ENCODE results near the gene FOXD3.

FOXD3 gene

GRCh38 chr1:63322114-63322943 is at the start of gene FOXD3:
FOXD3 (plus strand) TSS chr1:63322567; CDS start chr1:63323059, 492 bp downstream.
- Histone ChIP-seq H3K27me3 (ENCODE audit: control insufficient read depth in 2 of 2, insufficient read depth in 2 of 2, low read length in 2 of 2) (peaks cover 70 to 92% of the 10 kb centered on the region in 2 donors), H3K4me3 (ENCODE audit: low read length in 2 of 2) (peak within 1 kb of the TSS; percentile 66 to 68), H3K9ac (ENCODE audit: low read depth in 1 of 2, low read length in 2 of 2) (peak within 1 kb of the TSS in 1 of 2 donors; percentile 16), H3K36me3 (ENCODE audit: control insufficient read depth in 2 of 2, insufficient read depth in 2 of 2, low read length in 2 of 2) (no peaks in the 10 kb centered on the region), H3K4me1 (ENCODE audit: control insufficient read depth in 2 of 2, insufficient read depth in 2 of 2, low read length in 2 of 2) (peaks cover 7 to 21% of the 10 kb centered on the region in 2 donors), H3K27ac (ENCODE audit: low read depth in 2 of 2, low read length in 2 of 2) (peak within 1 kb of the TSS in 1 of 2 donors; percentile 21), H3K9me3 (ENCODE audit: control insufficient read depth in 2 of 2, low read length in 2 of 2) (peaks cover 0 to 3% of the 10 kb centered on the region in 2 donors)

GRCh38 chr1:63272811-63273210 is 49.6 kb upstream of the FOXD3 start:
- Histone ChIP-seq H3K9ac (ENCODE audit: low read depth in 1 of 2, low read length in 2 of 2) (no peak overlapping the region), H3K4me1 (ENCODE audit: control insufficient read depth in 2 of 2, insufficient read depth in 2 of 2, low read length in 2 of 2) (no peaks in the 10 kb centered on the region), H3K36me3 (ENCODE audit: control insufficient read depth in 2 of 2, insufficient read depth in 2 of 2, low read length in 2 of 2) (no peaks in the 10 kb centered on the region), H3K27ac (ENCODE audit: low read depth in 2 of 2, low read length in 2 of 2) (no peak overlapping the region), H3K9me3 (ENCODE audit: control insufficient read depth in 2 of 2, low read length in 2 of 2) (no peaks in the 10 kb centered on the region), H3K27me3 (ENCODE audit: control insufficient read depth in 2 of 2, insufficient read depth in 2 of 2, low read length in 2 of 2) (no peaks in the 10 kb centered on the region), H3K4me3 (ENCODE audit: low read length in 2 of 2) (no peak overlapping the region)

- H3K9ac ChIP-seq (ENCODE audit: low read depth in 1 of 2, low read length in 2 of 2): no peak overlapping the region
- no peaks in the 10 kb centered on the region for H3K4me1 ChIP-seq (ENCODE audit: control insufficient read depth in 2 of 2, insufficient read depth in 2 of 2, low read length in 2 of 2)
- no peaks in the 10 kb centered on the region for H3K9me3 ChIP-seq (ENCODE audit: control insufficient read depth in 2 of 2, low read length in 2 of 2)
- no peak overlapping the region for H3K4me3 ChIP-seq (ENCODE audit: low read length in 2 of 2)
- H3K36me3 ChIP-seq (ENCODE audit: control insufficient read depth in 2 of 2, insufficient read depth in 2 of 2, low read length in 2 of 2): no peaks in the 10 kb centered on the region
- H3K27me3 ChIP-seq (ENCODE audit: control insufficient read depth in 2 of 2, insufficient read depth in 2 of 2, low read length in 2 of 2): no peaks in the 10 kb centered on the region
- H3K27ac ChIP-seq (ENCODE audit: low read depth in 2 of 2, low read length in 2 of 2): no peak overlapping the region
These were observed 48.0 kb upstream of the FOXD3 start for GRCh38 chr1:63274371-63274770.

- H3K9me3 ChIP-seq (ENCODE audit: control insufficient read depth in 2 of 2, low read length in 2 of 2): no peaks in the 10 kb centered on the region
- H3K27ac ChIP-seq (ENCODE audit: low read depth in 2 of 2, low read length in 2 of 2): no peak overlapping the region
- no peaks in the 10 kb centered on the region for H3K4me1 ChIP-seq (ENCODE audit: control insufficient read depth in 2 of 2, insufficient read depth in 2 of 2, low read length in 2 of 2)
- H3K4me3 ChIP-seq (ENCODE audit: low read length in 2 of 2): no peak overlapping the region
- H3K36me3 ChIP-seq (ENCODE audit: control insufficient read depth in 2 of 2, insufficient read depth in 2 of 2, low read length in 2 of 2): no peaks in the 10 kb centered on the region
- no peak overlapping the region for H3K9ac ChIP-seq (ENCODE audit: low read depth in 1 of 2, low read length in 2 of 2)
- no peaks in the 10 kb centered on the region for H3K27me3 ChIP-seq (ENCODE audit: control insufficient read depth in 2 of 2, insufficient read depth in 2 of 2, low read length in 2 of 2)
These were observed 47.4 kb upstream of the FOXD3 start for GRCh38 chr1:63274979-63275378.

- H3K36me3 ChIP-seq (ENCODE audit: control insufficient read depth in 2 of 2, insufficient read depth in 2 of 2, low read length in 2 of 2): no peaks in the 10 kb centered on the region
- no peaks in the 10 kb centered on the region for H3K4me1 ChIP-seq (ENCODE audit: control insufficient read depth in 2 of 2, insufficient read depth in 2 of 2, low read length in 2 of 2)
- no peaks in the 10 kb centered on the region for H3K9me3 ChIP-seq (ENCODE audit: control insufficient read depth in 2 of 2, low read length in 2 of 2)
- no peak overlapping the region for H3K4me3 ChIP-seq (ENCODE audit: low read length in 2 of 2)
- no peak overlapping the region for H3K9ac ChIP-seq (ENCODE audit: low read depth in 1 of 2, low read length in 2 of 2)
- no peak overlapping the region for H3K27ac ChIP-seq (ENCODE audit: low read depth in 2 of 2, low read length in 2 of 2)
- H3K27me3 ChIP-seq (ENCODE audit: control insufficient read depth in 2 of 2, insufficient read depth in 2 of 2, low read length in 2 of 2): no peaks in the 10 kb centered on the region
These were observed 45.7 kb upstream of the FOXD3 start for GRCh38 chr1:63276624-63277023.

- Histone ChIP-seq H3K4me3 (ENCODE audit: low read length in 2 of 2) (no peak overlapping the region), H3K27ac (ENCODE audit: low read depth in 2 of 2, low read length in 2 of 2) (no peak overlapping the region), H3K27me3 (ENCODE audit: control insufficient read depth in 2 of 2, insufficient read depth in 2 of 2, low read length in 2 of 2) (no peaks in the 10 kb centered on the region), H3K9me3 (ENCODE audit: control insufficient read depth in 2 of 2, low read length in 2 of 2) (no peaks in the 10 kb centered on the region), H3K36me3 (ENCODE audit: control insufficient read depth in 2 of 2, insufficient read depth in 2 of 2, low read length in 2 of 2) (no peaks in the 10 kb centered on the region), H3K4me1 (ENCODE audit: control insufficient read depth in 2 of 2, insufficient read depth in 2 of 2, low read length in 2 of 2) (no peaks in the 10 kb centered on the region), H3K9ac (ENCODE audit: low read depth in 1 of 2, low read length in 2 of 2) (no peak overlapping the region)
These were observed 44.9 kb upstream of the FOXD3 start for GRCh38 chr1:63277195-63278192.

- H3K9me3 ChIP-seq (ENCODE audit: control insufficient read depth in 2 of 2, low read length in 2 of 2): no peaks in the 10 kb centered on the region
- no peaks in the 10 kb centered on the region for H3K36me3 ChIP-seq (ENCODE audit: control insufficient read depth in 2 of 2, insufficient read depth in 2 of 2, low read length in 2 of 2)
- H3K27ac ChIP-seq (ENCODE audit: low read depth in 2 of 2, low read length in 2 of 2): no peak overlapping the region
- no peaks in the 10 kb centered on the region for H3K27me3 ChIP-seq (ENCODE audit: control insufficient read depth in 2 of 2, insufficient read depth in 2 of 2, low read length in 2 of 2)
- no peak overlapping the region for H3K4me3 ChIP-seq (ENCODE audit: low read length in 2 of 2)
- H3K4me1 ChIP-seq (ENCODE audit: control insufficient read depth in 2 of 2, insufficient read depth in 2 of 2, low read length in 2 of 2): no peaks in the 10 kb centered on the region
- no peak overlapping the region for H3K9ac ChIP-seq (ENCODE audit: low read depth in 1 of 2, low read length in 2 of 2)
These were observed 40.6 kb upstream of the FOXD3 start for GRCh38 chr1:63281753-63282152.

GRCh38 chr1:63289135-63289534 is 33.2 kb upstream of the FOXD3 start:
- H3K27ac ChIP-seq (ENCODE audit: low read depth in 2 of 2, low read length in 2 of 2): no peak overlapping the region
- H3K4me1 ChIP-seq (ENCODE audit: control insufficient read depth in 2 of 2, insufficient read depth in 2 of 2, low read length in 2 of 2): no peaks in the 10 kb centered on the region
- no peaks in the 10 kb centered on the region for H3K36me3 ChIP-seq (ENCODE audit: control insufficient read depth in 2 of 2, insufficient read depth in 2 of 2, low read length in 2 of 2)
- H3K27me3 ChIP-seq (ENCODE audit: control insufficient read depth in 2 of 2, insufficient read depth in 2 of 2, low read length in 2 of 2): no peaks in the 10 kb centered on the region
- no peak overlapping the region for H3K9ac ChIP-seq (ENCODE audit: low read depth in 1 of 2, low read length in 2 of 2)
- H3K4me3 ChIP-seq (ENCODE audit: low read length in 2 of 2): no peak overlapping the region
- no peaks in the 10 kb centered on the region for H3K9me3 ChIP-seq (ENCODE audit: control insufficient read depth in 2 of 2, low read length in 2 of 2)

GRCh38 chr1:63294803-63295594 is 27.4 kb upstream of the FOXD3 start:
- no peaks in the 10 kb centered on the region for H3K36me3 ChIP-seq (ENCODE audit: control insufficient read depth in 2 of 2, insufficient read depth in 2 of 2, low read length in 2 of 2)
- H3K4me3 ChIP-seq (ENCODE audit: low read length in 2 of 2): no peak overlapping the region
- no peak overlapping the region for H3K9ac ChIP-seq (ENCODE audit: low read depth in 1 of 2, low read length in 2 of 2)
- no peaks in the 10 kb centered on the region for H3K9me3 ChIP-seq (ENCODE audit: control insufficient read depth in 2 of 2, low read length in 2 of 2)
- no peaks in the 10 kb centered on the region for H3K27me3 ChIP-seq (ENCODE audit: control insufficient read depth in 2 of 2, insufficient read depth in 2 of 2, low read length in 2 of 2)
- H3K27ac ChIP-seq (ENCODE audit: low read depth in 2 of 2, low read length in 2 of 2): no peak overlapping the region
- H3K4me1 ChIP-seq (ENCODE audit: control insufficient read depth in 2 of 2, insufficient read depth in 2 of 2, low read length in 2 of 2): no peaks in the 10 kb centered on the region

All from mucosa of rectum (tissue), 2 donors.